Uterus (tissue), 2 donors: Measurements from ENCODE around the gene FGFR2.

Experiments
- CTCF ChIP-seq, 4 experiments: fragments of 200-600 bp in 2 of 4; fragments of 450-650 bp in 2 of 4; sonication (generic) in 2 of 4; IDR thresholded peaks; one replicate each; pipeline ENCODE4 v1.5.1; 2016 to 2019; ENCODE audit warnings: antibody characterized with exemption in 4 of 4, mild to moderate bottlenecking in 2 of 4, moderate library complexity in 1 of 4
- POLR2A ChIP-seq, 2 donors: fragments of 450-650 bp; IDR thresholded peaks; one replicate each; pipeline ENCODE4 v1.6.1; 2016; ENCODE audit warnings: antibody characterized with exemption in 2 of 2, mild to moderate bottlenecking in 1 of 2, moderate library complexity in 1 of 2

DNA sequence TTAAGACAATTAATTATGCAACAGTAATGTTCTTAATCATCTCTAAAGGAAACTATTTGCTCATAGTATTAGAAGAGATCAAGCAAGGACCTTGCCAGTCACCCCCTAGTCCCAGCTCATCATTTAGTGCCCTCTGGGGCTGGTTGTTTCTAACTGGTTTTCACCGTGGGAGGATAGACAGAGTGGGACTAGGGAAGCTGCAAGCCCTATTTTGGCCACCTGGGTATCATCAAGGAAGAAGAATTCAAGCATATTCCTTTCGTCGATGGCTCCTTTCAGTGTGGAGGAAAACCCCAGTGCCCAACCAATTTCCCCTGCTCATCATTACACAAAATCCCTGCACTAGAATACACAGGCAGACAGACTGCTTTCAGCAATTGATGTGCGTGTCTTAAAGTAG lies 30.6 kb upstream of the FGFR2 start:
- TF ChIP-seq CTCF (IDR thresholded peaks at IDR 0.05) (no peak), POLR2A (IDR thresholded peaks at IDR 0.05) (no peak)
